GM12892 (cell line): ENCODE results near the gene LIG1.

ENCODE experiments used
- POLR2A ChIP-seq: IDR thresholded peaks from 2 replicates; pipeline ENCODE4 v1.6.1; 2011; ENCODE audit warnings: low read depth, low read length, control low read depth
- POLR2AphosphoS5 ChIP-seq: IDR thresholded peaks from 2 replicates; pipeline ENCODE4 v1.6.1; 2011; ENCODE audit warnings: low read depth, low read length, control low read depth
- TAF1 ChIP-seq: IDR thresholded peaks from 2 replicates; pipeline ENCODE4 v1.6.1; 2011; ENCODE audit warnings: low read depth, mild to moderate bottlenecking, control low read depth, low read length, borderline replicate concordance

DNA sequence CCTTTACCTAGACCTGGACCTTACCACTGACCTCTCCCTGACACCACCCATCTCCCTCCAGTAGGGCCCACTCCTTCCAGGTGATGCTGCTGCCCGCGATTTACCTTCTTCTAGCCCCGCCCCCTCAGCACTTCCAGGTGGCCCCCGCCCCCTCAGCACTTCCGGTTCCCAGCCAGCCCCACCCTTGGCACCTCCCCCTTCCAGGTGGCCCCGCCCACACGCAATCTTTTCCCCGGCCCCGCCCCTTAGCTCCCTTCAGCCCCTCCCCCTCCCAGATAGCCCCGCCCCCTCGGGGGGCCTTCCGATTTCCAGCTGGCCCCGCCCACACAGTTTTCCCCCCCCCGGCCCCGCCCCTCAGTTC lies 586 bp downstream of the LIG1 start:
- TF ChIP-seq POLR2A (no peak), TAF1 (no peak), POLR2AphosphoS5 (no peak)
